ENCODE data around the gene PNMA6E.
"Not testable (repeated sequence)": the region's sequence is repeated elsewhere in the genome, so short reads cannot be mapped to it uniquely, and the experiment has no call there.

Gene PNMA6E

GRCh38 chrX:153387987-153388721, 13.0 kb downstream of the PNMA6E start:
- no peak for TF ChIP-seq CTCF (IDR thresholded peaks at IDR 0.05; ENCODE audit: extremely low read depth, missing control alignments)
- DNase-seq (ENCODE audit: low spot score), result no peak

GRCh38 chrX:153387345-153387744, 13.8 kb downstream of the PNMA6E start:
- DNase-seq (ENCODE audit: low spot score), result no peak
- TF ChIP-seq CTCF (IDR thresholded peaks at IDR 0.05; ENCODE audit: extremely low read depth, missing control alignments), result no peak

GRCh38 chrX:153386097-153386496, 15.1 kb downstream of the PNMA6E start:
- no peak for TF ChIP-seq CTCF (IDR thresholded peaks at IDR 0.05; ENCODE audit: extremely low read depth, missing control alignments)
- DNase-seq (ENCODE audit: low spot score), result no peak

GRCh38 chrX:153384973-153385372, 16.2 kb downstream of the PNMA6E start:
- DNase-seq (ENCODE audit: low spot score), result not testable (repeated sequence)

- DNase-seq (ENCODE audit: low spot score), result no peak
- no peak for TF ChIP-seq CTCF (IDR thresholded peaks at IDR 0.05; ENCODE audit: extremely low read depth, missing control alignments)
Measured at GRCh38 chrX:153384390-153384789, 16.8 kb downstream of the PNMA6E start.

- DNase-seq (ENCODE audit: low spot score), result no peak
- TF ChIP-seq CTCF (IDR thresholded peaks at IDR 0.05; ENCODE audit: extremely low read depth, missing control alignments), result no peak
Measured at GRCh38 chrX:153382563-153383482, 18.3 kb downstream of the PNMA6E start.

GRCh38 chrX:153381684-153382532, 19.2 kb downstream of the PNMA6E start:
- no peak for TF ChIP-seq CTCF (IDR thresholded peaks at IDR 0.05; ENCODE audit: extremely low read depth, missing control alignments)
- DNase-seq (ENCODE audit: low spot score), result no peak
